ENCODE measurements around the gene KIF3B. TPM values are rescaled to one million over a fixed set of nuclear protein-coding genes. Genes with fewer than 3 reads are reported as not detected.

Gene KIF3B
- total and polyA plus RNA-seq, 2 of the 13 experiments (the other 11 are each of a cell fraction or from before 2014, with no cell fraction given) = 23.6 to 28.8 TPM

GRCh38 chr20:32246208-32246607 is 31.2 kb upstream of the KIF3B start (continued):
- TF ChIP-seq ARID5B (CRISPR knock-in tag; IDR thresholded peaks at IDR 0.05) (0 out of 2 replicates have a peak, but pooled peaks have one; percentile 19), GATAD2A (CRISPR knock-in tag; IDR thresholded peaks at IDR 0.05) (0 out of 2 replicates have a peak, but pooled peaks have one; percentile 22), ZNF770 (CRISPR knock-in tag; IDR thresholded peaks at IDR 0.05) (peak; percentile 97), TEAD3 (CRISPR knock-in tag; optimal IDR thresholded peaks at IDR 0.05; ENCODE audit: borderline replicate concordance) (peak; percentile 79), KDM1A (CRISPR knock-in tag; IDR thresholded peaks at IDR 0.05) (0 out of 2 replicates have a peak, but pooled peaks have one; percentile 38)

GRCh38 chr20:32248043-32248442 is 29.4 kb upstream of the KIF3B start:
- no peak overlapping the region for H3K4me3 ChIP-seq (replicated peaks in 1 of 3; ENCODE audit: insufficient read depth in 1 of 3, low read depth in 2 of 3, low read length in 3 of 3)
- 27% methylated on average over 5 of the region's 5 CpGs for WGBS (ENCODE audit: low lambda C conversion rate)
- POLR2A ChIA-PET = no interaction called here
- in situ Hi-C loops (cut with HindIII; ENCODE audit: extremely low pct_ligation_motif_present, low pct_unique_long_range_greater_than_20kb) (no loop called here), intact Hi-C loops (cut with micrococcal nuclease; ENCODE audit: unreplicated experiment) (no loop called here)
- no peak for DNase-seq (ENCODE audit: low spot score)
- H3K79me2 ChIP-seq (ENCODE audit: insufficient read depth, low read length) = no peaks in the 10 kb centered on the region
- no peaks in the 10 kb centered on the region for H3K36me3 ChIP-seq (replicated peaks in 1 of 2; ENCODE audit: control insufficient read depth in 1 of 2, insufficient read depth in 2 of 2, low read length in 2 of 2)
- no peak overlapping the region for H3K9ac ChIP-seq (ENCODE audit: insufficient read depth, low read depth, low read length)
- no peaks in the 10 kb centered on the region for H3K9me3 ChIP-seq (ENCODE audit: low read length)
- no TSS peak for BruUV-seq (replicated peaks)
- ATAC-seq = peak; percentile 16; the same call in 2 of the 3 replicates
- CTCF ChIA-PET (ENCODE audit: low intra/inter-chr PET ratio, low total read pairs) = no interaction called here
- peak overlapping the region; percentile 8 for H2AFZ ChIP-seq (ENCODE audit: low read length)
- no peaks in the 10 kb centered on the region for H3K27me3 ChIP-seq (ENCODE audit: control insufficient read depth in 1 of 2, insufficient read depth in 2 of 2, low read length in 2 of 2)
- H3K4me2 ChIP-seq (ENCODE audit: low read depth, low read length) = peak overlapping the region; percentile 2; the same call in 1 of the 2 replicates
- no peak overlapping the region for H3K27ac ChIP-seq (ENCODE audit: extremely low read length, insufficient read depth, low read length)
- no peaks in the 10 kb centered on the region for H4K20me1 ChIP-seq (ENCODE audit: insufficient read depth, low read length)
- peaks cover 55% of the 10 kb centered on the region for H3K4me1 ChIP-seq (ENCODE audit: insufficient read depth, low read length)
- no peak for FAIRE-seq
- TF ChIP-seq ZNF275 (CRISPR knock-in tag; IDR thresholded peaks at IDR 0.05; ENCODE audit: borderline replicate concordance) (no peak), MXD3 (CRISPR knock-in tag; IDR thresholded peaks at IDR 0.05) (no peak), RARA (CRISPR knock-in tag; IDR thresholded peaks at IDR 0.05) (peak; percentile 35; the same call in 1 of the 2 replicates), GLI4 (CRISPR knock-in tag; IDR thresholded peaks at IDR 0.05; ENCODE audit: borderline replicate concordance) (no peak), ZBTB26 (CRISPR knock-in tag; IDR thresholded peaks at IDR 0.05; ENCODE audit: borderline replicate concordance) (no peak), ZMYM3 (CRISPR knock-in tag; IDR thresholded peaks at IDR 0.05) (peak; percentile 93), JUNB (CRISPR knock-in tag; IDR thresholded peaks at IDR 0.05; ENCODE audit: borderline replicate concordance) (no peak), TEAD3 (CRISPR knock-in tag; optimal IDR thresholded peaks at IDR 0.05; ENCODE audit: borderline replicate concordance) (peak; percentile 89), ZMYM2 (CRISPR knock-in tag; IDR thresholded peaks at IDR 0.05) (peak; percentile 66; the same call in 1 of the 2 replicates)
